Measurements from ENCODE around the gene RHOBTB3.

GRCh38 chr5:95806687-95807086 is 75.6 kb downstream of the RHOBTB3 start:
- TF ChIP-seq POLR2A (IDR thresholded peaks at IDR 0.05; ENCODE audit: borderline replicate concordance, extremely low read depth, insufficient read depth, insufficient read length): no peak
- TF ChIP-seq ZNF274 (IDR thresholded peaks at IDR 0.05; ENCODE audit: low read depth, low read length): no peak
- TF ChIP-seq CTCF (IDR thresholded peaks at IDR 0.05 in 2 of 3, conservative IDR thresholded peaks at IDR 0.05 in 1 of 3; ENCODE audit: borderline replicate concordance in 1 of 3, insufficient read depth in 1 of 3, low read depth in 2 of 3, low read length in 2 of 3): no peak
- TF ChIP-seq EZH2phosphoT487 (IDR thresholded peaks at IDR 0.05; ENCODE audit: borderline replicate concordance): no peak
